Measurements from ENCODE around the gene RAD51C. TPM values are rescaled to one million over a fixed set of nuclear protein-coding genes. Genes with fewer than 3 reads are reported as not detected.

Gene RAD51C
- total RNA-seq, 1 donor from 2014 or later, result 36.8 TPM

- Mint-ChIP-seq H3K36me3 (no peaks in the 10 kb centered on the region), H3K27me3 (no peaks in the 10 kb centered on the region), H3K9me3 (no peaks in the 10 kb centered on the region), H3K27ac (no peak overlapping the region), H3K4me3 (no peak overlapping the region), H3K4me1 (ENCODE audit: unreplicated experiment) (no peaks in the 10 kb centered on the region)
- TF ChIP-seq CTCF (conservative IDR thresholded peaks at IDR 0.05), result no peak
- DNase-seq (ENCODE audit: extremely low spot score, unreplicated experiment), result no peak
Measured at GRCh38 chr17:58779446-58779845, 87.0 kb downstream of the RAD51C start.

GRCh38 chr17:58783380-58783779, 91.0 kb downstream of the RAD51C start:
- Mint-ChIP-seq H3K27me3 (no peaks in the 10 kb centered on the region), H3K9me3 (no peaks in the 10 kb centered on the region), H3K4me3 (no peak overlapping the region), H3K27ac (no peak overlapping the region), H3K4me1 (ENCODE audit: unreplicated experiment) (peaks cover 9% of the 10 kb centered on the region), H3K36me3 (no peaks in the 10 kb centered on the region)
- no peak for TF ChIP-seq CTCF (conservative IDR thresholded peaks at IDR 0.05)
- no peak for DNase-seq (ENCODE audit: extremely low spot score, unreplicated experiment)

- no peak overlapping the region for H3K4me3 Mint-ChIP-seq
- no peak overlapping the region for H3K27ac Mint-ChIP-seq
- no peaks in the 10 kb centered on the region for H3K9me3 Mint-ChIP-seq
- peaks cover 14% of the 10 kb centered on the region for H3K4me1 Mint-ChIP-seq (ENCODE audit: unreplicated experiment)
- no peak for DNase-seq (ENCODE audit: extremely low spot score, unreplicated experiment)
- TF ChIP-seq CTCF (conservative IDR thresholded peaks at IDR 0.05), result no peak
- no peaks in the 10 kb centered on the region for H3K27me3 Mint-ChIP-seq
- H3K36me3 Mint-ChIP-seq, result no peaks in the 10 kb centered on the region
Measured at GRCh38 chr17:58785097-58785496, 92.7 kb downstream of the RAD51C start.

Other genes with a start within 250 kb of the RAD51C start
- 0.10 TPM in 1 of 2 replicates, not detected in the other for gene HSF5, start 204.2 kb upstream of the RAD51C start, total RNA-seq (ENCODE audit: low replicate concordance)
- 62.2 and 76.5 TPM in 2 replicates for gene MTMR4, start 178.0 kb upstream of the RAD51C start, total RNA-seq (ENCODE audit: low replicate concordance)
- gene TEX14, start 557 bp upstream of the RAD51C start, total RNA-seq (ENCODE audit: low replicate concordance), result 0.17 and 0.34 TPM in 2 replicates
- 1.1 and 3.6 TPM in 2 replicates for gene PPM1E, start 63.3 kb downstream of the RAD51C start, total RNA-seq (ENCODE audit: low replicate concordance)